Adipocyte (in vitro differentiated cells): ENCODE results near the gene EIF2B5.

Experiments used
- DNase-seq: peaks from one replicate; pipeline ENCODE4 v3.0.0-alpha.2; 2015; ENCODE audit warnings: low read depth
- H3K27me3 ChIP-seq: replicated peaks from 2 replicates; pipeline ENCODE4 v1.7.0; 2013; ENCODE audit warnings: mild to moderate bottlenecking, low read length, moderate library complexity; ENCODE audit not compliant: control insufficient read depth, insufficient read depth
- H3K36me3 ChIP-seq: 2 replicates; pipeline ENCODE4 v1.7.0; 2013; ENCODE audit warnings: low read length, mild to moderate bottlenecking, moderate library complexity; ENCODE audit not compliant: control insufficient read depth, insufficient read depth, severe bottlenecking
- H3K4me1 ChIP-seq: 2 replicates; pipeline ENCODE4 v1.7.0; 2013; ENCODE audit warnings: mild to moderate bottlenecking, low read length, moderate library complexity; ENCODE audit not compliant: control insufficient read depth, insufficient read depth
- H3K4me3 ChIP-seq: 2 replicates; pipeline ENCODE4 v1.7.0; 2013; ENCODE audit warnings: mild to moderate bottlenecking, low read length, moderate library complexity
- H3K9ac ChIP-seq: 2 replicates; pipeline ENCODE4 v1.7.0; 2013; ENCODE audit warnings: mild to moderate bottlenecking, low read length, moderate library complexity
- H3K9me3 ChIP-seq: 2 replicates; pipeline ENCODE4 v1.7.0; 2013; ENCODE audit warnings: mild to moderate bottlenecking, low read length, moderate library complexity; ENCODE audit not compliant: control insufficient read depth

EIF2B5 gene

DNA sequence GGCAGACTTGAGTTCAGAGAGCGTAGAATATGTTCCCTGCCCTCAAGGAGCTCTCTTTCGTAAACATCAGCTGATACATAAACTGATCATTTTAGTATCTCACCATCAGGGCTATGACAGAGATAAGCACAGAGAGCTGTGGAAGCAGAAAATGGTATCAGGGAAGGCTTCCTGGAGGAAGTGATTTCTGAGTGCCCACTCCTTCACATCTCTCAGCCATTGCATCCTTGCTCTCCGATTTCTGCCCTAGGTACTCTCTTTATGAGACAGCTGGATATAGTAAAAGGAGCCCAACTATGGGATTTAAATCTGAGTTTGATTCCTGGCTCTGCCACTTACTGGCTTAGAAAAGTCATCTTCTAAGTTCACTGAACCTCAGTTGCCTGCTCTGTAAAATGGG, 30.4 kb downstream of the EIF2B5 start:
- no peak for DNase-seq
- Histone ChIP-seq H3K4me1 (peaks cover 39% of the 10 kb centered on the region), H3K27me3 (no peaks in the 10 kb centered on the region), H3K9me3 (no peaks in the 10 kb centered on the region), H3K9ac (no peak overlapping the region), H3K4me3 (no peak overlapping the region), H3K36me3 (peaks cover 52% of the 10 kb centered on the region)

- DNase-seq = no peak
These were observed 31.5 kb downstream of the EIF2B5 start for GRCh38 chr3:184166671-184167070.

GRCh38 chr3:184167786-184168185, 32.6 kb downstream of the EIF2B5 start:
- peak overlapping the region; percentile 63 for H3K9ac ChIP-seq
- H3K9me3 ChIP-seq = no peaks in the 10 kb centered on the region
- no peak overlapping the region for H3K4me3 ChIP-seq
- H3K27me3 ChIP-seq = no peaks in the 10 kb centered on the region
- peaks cover 60% of the 10 kb centered on the region for H3K36me3 ChIP-seq
- H3K4me1 ChIP-seq = peaks cover 42% of the 10 kb centered on the region
- DNase-seq = no peak

More at GRCh38 chr3:184166671-184167070, 31.5 kb downstream of the EIF2B5 start:
- no peaks in the 10 kb centered on the region for H3K9me3 ChIP-seq
- peaks cover 60% of the 10 kb centered on the region for H3K36me3 ChIP-seq
- H3K27me3 ChIP-seq = no peaks in the 10 kb centered on the region
- no peak overlapping the region for H3K4me3 ChIP-seq
- H3K9ac ChIP-seq = no peak overlapping the region
- H3K4me1 ChIP-seq = peaks cover 39% of the 10 kb centered on the region

DNA sequence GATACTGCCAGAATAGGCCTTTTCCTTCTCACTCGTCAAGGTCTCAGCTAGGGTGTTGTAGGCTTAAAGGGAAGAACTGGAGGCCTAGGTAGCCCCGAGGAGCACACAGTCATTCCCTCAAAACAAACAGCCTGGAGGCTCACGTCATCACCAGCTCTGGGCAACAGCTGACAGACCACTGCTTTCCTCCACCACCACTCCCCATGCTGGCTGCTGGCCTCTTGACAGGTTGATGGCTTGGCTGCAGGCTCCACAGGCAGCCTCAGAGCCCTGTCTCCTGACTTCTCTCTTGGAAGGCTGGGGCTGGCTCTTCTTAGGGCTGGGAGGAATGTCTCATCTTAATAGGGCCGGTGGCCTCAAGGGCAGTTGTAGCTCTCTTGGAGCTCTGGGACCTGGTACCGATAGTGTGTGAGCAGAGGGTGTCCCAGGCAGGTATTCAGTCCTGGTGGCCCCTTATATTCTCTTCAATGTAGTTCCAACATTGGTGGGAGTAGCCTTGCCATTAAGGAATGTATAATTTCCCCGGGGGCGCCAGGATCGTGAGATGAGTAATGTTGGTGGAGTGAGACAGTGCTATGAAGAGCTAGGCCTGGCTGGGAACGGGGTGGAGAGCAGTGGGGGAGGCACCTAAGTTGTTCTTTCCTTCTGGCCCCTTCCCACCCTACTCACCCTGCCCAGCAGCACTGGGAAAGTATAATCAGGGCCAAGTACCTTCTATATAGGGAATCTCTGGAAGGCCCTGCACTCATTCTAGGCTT, 33.4 kb downstream of the EIF2B5 start:
- peaks cover 49% of the 10 kb centered on the region for H3K4me1 ChIP-seq
- no peaks in the 10 kb centered on the region for H3K27me3 ChIP-seq
- H3K4me3 ChIP-seq = peak overlapping the region; percentile 11
- H3K36me3 ChIP-seq = peaks cover 54% of the 10 kb centered on the region
- peak; percentile 79 for DNase-seq
- H3K9ac ChIP-seq = peak overlapping the region; percentile 63
- no peaks in the 10 kb centered on the region for H3K9me3 ChIP-seq

DNA sequence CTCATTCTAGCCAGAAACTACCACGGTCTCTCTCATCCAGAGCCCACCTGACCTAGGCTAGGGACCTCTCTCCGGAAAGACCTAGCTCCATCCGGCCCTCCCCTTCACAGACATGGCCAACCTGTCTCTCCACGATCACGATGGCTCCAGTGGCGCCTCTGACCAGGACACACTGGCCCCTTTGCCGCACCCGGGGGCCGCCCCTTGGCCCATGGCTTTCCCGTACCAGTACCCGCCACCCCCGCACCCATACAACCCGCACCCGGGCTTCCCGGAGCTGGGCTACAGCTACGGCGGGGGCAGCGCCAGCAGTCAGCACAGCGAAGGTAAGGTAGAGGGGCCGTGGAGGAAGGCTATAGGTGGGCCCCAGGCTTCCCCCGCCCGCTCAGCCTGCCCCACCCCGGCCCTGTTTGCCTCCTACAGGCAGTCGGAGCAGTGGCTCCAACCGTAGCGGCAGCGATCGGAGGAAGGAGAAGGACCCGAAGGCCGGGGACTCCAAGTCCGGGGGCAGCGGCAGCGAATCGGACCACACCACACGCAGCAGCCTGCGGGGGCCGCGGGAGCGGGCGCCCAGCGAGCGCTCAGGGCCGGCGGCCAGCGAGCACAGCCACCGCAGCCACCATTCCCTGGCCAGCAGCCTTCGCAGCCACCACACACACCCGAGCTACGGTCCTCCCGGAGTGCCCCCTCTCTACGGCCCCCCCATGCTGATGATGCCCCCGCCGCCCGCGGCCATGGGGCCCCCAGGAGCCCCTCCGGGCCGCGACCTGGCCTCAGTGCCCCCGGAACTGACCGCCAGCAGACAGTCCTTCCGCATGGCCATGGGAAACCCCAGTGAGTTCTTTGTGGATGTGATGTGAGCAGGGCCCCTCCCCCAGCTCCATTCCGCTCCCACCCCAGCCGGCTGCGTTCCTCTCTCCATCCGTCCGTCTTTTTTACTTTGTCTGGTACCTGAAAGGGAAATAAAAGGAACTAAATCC, 35.0 kb downstream of the EIF2B5 start:
- DNase-seq = no peak
- no peaks in the 10 kb centered on the region for H3K27me3 ChIP-seq
- no peak overlapping the region for H3K4me3 ChIP-seq
- H3K9ac ChIP-seq = no peak overlapping the region
- peaks cover 38% of the 10 kb centered on the region for H3K36me3 ChIP-seq
- no peaks in the 10 kb centered on the region for H3K9me3 ChIP-seq
- peaks cover 56% of the 10 kb centered on the region for H3K4me1 ChIP-seq

- peaks cover 24% of the 10 kb centered on the region for H3K36me3 ChIP-seq
- H3K27me3 ChIP-seq = no peaks in the 10 kb centered on the region
- H3K9me3 ChIP-seq = no peaks in the 10 kb centered on the region
- peaks cover 57% of the 10 kb centered on the region for H3K4me1 ChIP-seq
- peak overlapping the region; percentile 67 for H3K9ac ChIP-seq
- peak; percentile 85 for DNase-seq
- H3K4me3 ChIP-seq = peak overlapping the region; percentile 38
These were observed 36.4 kb downstream of the EIF2B5 start for GRCh38 chr3:184171562-184171961.

- peak; percentile 80 for DNase-seq
These were observed 37.7 kb downstream of the EIF2B5 start for GRCh38 chr3:184172681-184173373.

DNA sequence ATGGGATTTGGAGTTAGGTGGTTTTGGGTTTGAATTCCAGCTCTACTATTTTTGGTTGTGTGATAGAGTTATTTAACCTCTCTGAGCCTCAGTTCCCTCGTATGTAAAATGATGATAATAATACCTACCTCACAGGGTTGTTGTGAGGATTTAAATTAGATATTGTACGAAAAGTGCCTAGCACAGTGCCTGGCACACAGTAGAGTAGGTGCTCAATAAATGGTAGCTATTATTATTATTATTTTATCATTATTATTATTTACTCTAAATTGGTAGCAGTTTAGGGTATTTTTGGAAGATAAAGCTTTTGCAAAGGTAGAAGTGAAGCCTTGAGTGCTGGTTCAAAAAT, 38.2 kb downstream of the EIF2B5 start:
- no peaks in the 10 kb centered on the region for H3K9me3 ChIP-seq
- no peaks in the 10 kb centered on the region for H3K27me3 ChIP-seq
- peaks cover 24% of the 10 kb centered on the region for H3K36me3 ChIP-seq
- peak overlapping the region; percentile 1 for H3K9ac ChIP-seq
- no peak for DNase-seq
- peak overlapping the region; percentile 61 for H3K4me3 ChIP-seq
- H3K4me1 ChIP-seq = peaks cover 67% of the 10 kb centered on the region

More at GRCh38 chr3:184172681-184173373, 37.7 kb downstream of the EIF2B5 start:
- Histone ChIP-seq H3K9ac (peak overlapping the region; percentile 67), H3K36me3 (peaks cover 21% of the 10 kb centered on the region), H3K4me1 (peaks cover 67% of the 10 kb centered on the region), H3K27me3 (no peaks in the 10 kb centered on the region), H3K9me3 (no peaks in the 10 kb centered on the region), H3K4me3 (peak overlapping the region; percentile 61)

DNA sequence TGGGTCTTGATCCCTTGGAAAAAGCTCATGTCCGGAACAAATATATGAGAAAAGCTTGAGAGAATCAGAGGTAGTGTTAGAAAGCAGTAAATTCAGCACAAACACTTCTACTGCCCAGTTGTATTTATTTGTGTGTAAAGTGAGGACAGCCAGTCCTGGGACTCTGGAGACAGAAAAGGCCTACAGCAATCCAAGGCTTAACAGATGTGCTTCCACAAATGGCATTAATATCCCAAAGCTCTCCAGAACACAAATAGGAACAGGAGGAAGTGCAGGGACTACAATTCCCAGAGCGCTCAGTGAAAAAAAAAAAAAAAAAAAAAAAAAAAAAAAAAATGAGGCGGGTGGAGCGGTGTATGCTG, 39.1 kb downstream of the EIF2B5 start:
- Histone ChIP-seq H3K4me3 (peak overlapping the region; percentile 45), H3K9me3 (no peaks in the 10 kb centered on the region), H3K36me3 (peaks cover 33% of the 10 kb centered on the region), H3K4me1 (peaks cover 67% of the 10 kb centered on the region), H3K27me3 (no peaks in the 10 kb centered on the region), H3K9ac (peak overlapping the region; percentile 35)
- no peak for DNase-seq

DNA sequence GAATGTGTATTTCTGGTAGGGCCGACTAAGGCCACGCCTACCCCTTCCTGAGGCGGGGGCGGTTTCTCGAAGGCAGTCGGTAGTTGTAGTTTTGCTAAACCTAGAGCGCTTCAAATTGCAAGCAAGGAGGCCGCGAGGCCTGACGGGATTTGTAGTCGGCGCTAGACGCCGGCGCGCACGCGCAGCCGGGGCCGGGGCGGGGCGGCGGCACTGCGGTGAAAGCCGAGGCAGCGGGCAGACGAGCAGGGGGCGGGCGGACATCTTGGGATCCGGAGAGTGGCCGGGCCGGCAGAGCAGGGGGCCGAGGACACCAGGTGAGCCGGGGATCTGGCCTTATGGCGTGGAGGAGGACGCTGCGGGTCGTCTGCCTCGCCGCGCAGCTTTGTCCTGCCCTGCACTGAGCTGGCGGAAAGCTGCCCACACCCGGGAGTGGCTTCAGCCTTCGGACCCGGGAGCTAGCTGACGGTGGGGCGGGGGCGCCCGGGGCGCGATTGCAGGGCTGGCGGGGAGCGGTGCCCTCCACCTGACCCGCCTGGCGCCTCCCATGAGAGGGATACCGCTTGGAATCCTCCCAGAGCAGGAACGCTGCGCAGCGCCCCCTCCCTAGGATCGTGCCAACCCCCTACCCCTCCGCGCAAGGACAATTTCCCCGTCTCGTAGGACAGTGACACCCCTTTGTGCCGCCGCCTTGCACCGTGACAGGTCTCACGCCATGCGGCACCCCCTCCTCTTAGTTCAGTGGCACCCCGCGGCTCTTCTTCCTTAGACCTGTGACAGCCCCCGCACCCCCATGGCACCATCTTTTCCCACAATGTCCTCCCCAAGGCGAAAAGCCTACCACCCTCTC, 39.7 kb downstream of the EIF2B5 start, which contains the start of gene AP2M1:
Gene AP2M1, plus strand, starts transcription at position 210 of the 847 bp plus-strand sequence. CDS start 2,139 bp downstream, outside the sequence.
- no peaks in the 10 kb centered on the region for H3K27me3 ChIP-seq
- peak within 1 kb of the TSS; percentile 100 for H3K9ac ChIP-seq
- peak; percentile 99 for DNase-seq
- peak within 1 kb of the TSS; percentile 96 for H3K4me3 ChIP-seq
- H3K9me3 ChIP-seq = no peaks in the 10 kb centered on the region
- peaks cover 39% of the 10 kb centered on the region for H3K36me3 ChIP-seq
- H3K4me1 ChIP-seq = peaks cover 67% of the 10 kb centered on the region
